ENCODE measurements around the gene RTN4RL2.
A peak's percentile ranks its signal among the peaks of the same experiment; 100 is the strongest.
"Not testable (repeated sequence)": the region's sequence is repeated elsewhere in the genome, so short reads cannot be mapped to it uniquely, and the experiment has no call there.

RTN4RL2 gene

GRCh38 chr11:57440744-57441414 is 19.4 kb upstream of the RTN4RL2 start:
- Histone ChIP-seq H3K4me3 (no peak overlapping the region), H3K27me3 (ENCODE audit: low read depth) (no peaks in the 10 kb centered on the region), H3K9me3 (no peaks in the 10 kb centered on the region), H3K36me3 (replicated peaks) (no peaks in the 10 kb centered on the region), H3K4me1 (no peaks in the 10 kb centered on the region)
- no peak for DNase-seq (ENCODE audit: low spot score in 2 of 2)
- in situ Hi-C loops (cut with MboI; ENCODE audit: low sequenced_read_pairs) = no loop called here

- DNase-seq (ENCODE audit: low spot score in 2 of 2) = no peak
- no peaks in the 10 kb centered on the region for H3K27me3 ChIP-seq (ENCODE audit: low read depth)
- in situ Hi-C loops (cut with MboI; ENCODE audit: low sequenced_read_pairs) = no loop called here
- no peaks in the 10 kb centered on the region for H3K4me1 ChIP-seq
- H3K9me3 ChIP-seq = no peaks in the 10 kb centered on the region
- H3K4me3 ChIP-seq = no peak overlapping the region
- H3K36me3 ChIP-seq (replicated peaks) = no peaks in the 10 kb centered on the region
Observed at GRCh38 chr11:57444362-57445121, 15.8 kb upstream of the RTN4RL2 start.

GRCh38 chr11:57445122-57445394 is 15.3 kb upstream of the RTN4RL2 start:
- H3K27me3 ChIP-seq (ENCODE audit: low read depth); DNase-seq (ENCODE audit: low spot score in 2 of 2); H3K9me3 ChIP-seq; H3K4me3 ChIP-seq; H3K4me1 ChIP-seq; H3K36me3 ChIP-seq (replicated peaks); in situ Hi-C loops (cut with MboI; ENCODE audit: low sequenced_read_pairs): not testable (repeated sequence)

- H3K4me1 ChIP-seq = no peaks in the 10 kb centered on the region
- in situ Hi-C loops (cut with MboI; ENCODE audit: low sequenced_read_pairs) = no loop called here
- DNase-seq (ENCODE audit: low spot score in 2 of 2) = no peak
Observed at GRCh38 chr11:57446055-57446454, 14.3 kb upstream of the RTN4RL2 start.

GRCh38 chr11:57453543-57454177 is 6.7 kb upstream of the RTN4RL2 start:
- Histone ChIP-seq H3K27me3 (ENCODE audit: low read depth) (0 out of 2 replicates have a peak, but pooled peaks cover 2% of the 10 kb centered on the region), H3K36me3 (replicated peaks) (no peaks in the 10 kb centered on the region), H3K9me3 (no peaks in the 10 kb centered on the region), H3K4me3 (no peak overlapping the region), H3K4me1 (no peaks in the 10 kb centered on the region)
- in situ Hi-C loops (cut with MboI; ENCODE audit: low sequenced_read_pairs) = loop anchor here (25.0 kb wide), 1 partner anchor 1059 kb away; the partner anchor contains the start of gene OR5B21
- no peak for DNase-seq (ENCODE audit: low spot score in 2 of 2)

More at GRCh38 chr11:57446055-57446454, 14.3 kb upstream of the RTN4RL2 start:
- Histone ChIP-seq H3K4me3 (no peak overlapping the region), H3K27me3 (ENCODE audit: low read depth) (no peaks in the 10 kb centered on the region), H3K9me3 (no peaks in the 10 kb centered on the region), H3K36me3 (replicated peaks) (no peaks in the 10 kb centered on the region)

- in situ Hi-C loops (cut with MboI; ENCODE audit: low sequenced_read_pairs) = loop anchor here (25.0 kb wide), 1 partner anchor 1055 kb away; the partner anchor contains the start of gene OR5B21
- H3K36me3 ChIP-seq (replicated peaks) = no peaks in the 10 kb centered on the region
- no peak overlapping the region for H3K4me3 ChIP-seq
- DNase-seq (ENCODE audit: low spot score in 2 of 2) = peak; percentile 55 to 90
- peaks cover 13% of the 10 kb centered on the region for H3K4me1 ChIP-seq
- H3K27me3 ChIP-seq (ENCODE audit: low read depth) = peaks cover 12% of the 10 kb centered on the region
- no peaks in the 10 kb centered on the region for H3K9me3 ChIP-seq
Observed at GRCh38 chr11:57456960-57457642, 3.2 kb upstream of the RTN4RL2 start.

- in situ Hi-C loops (cut with MboI; ENCODE audit: low sequenced_read_pairs) = loop anchor here (25.0 kb wide), 1 partner anchor 1055 kb away; the partner anchor contains the start of gene OR5B21
- Histone ChIP-seq H3K9me3 (no peaks in the 10 kb centered on the region), H3K4me3 (no peak overlapping the region), H3K27me3 (ENCODE audit: low read depth) (peaks cover 11% of the 10 kb centered on the region), H3K36me3 (replicated peaks) (no peaks in the 10 kb centered on the region), H3K4me1 (peaks cover 13% of the 10 kb centered on the region)
- no peak for DNase-seq (ENCODE audit: low spot score in 2 of 2)
Observed at GRCh38 chr11:57457643-57458023, 2.7 kb upstream of the RTN4RL2 start.

- in situ Hi-C loops (cut with MboI; ENCODE audit: low sequenced_read_pairs) = loop anchor here (25.0 kb wide), 1 partner anchor 1054 kb away; the partner anchor contains the start of gene OR5B21
- Histone ChIP-seq H3K4me1 (peaks cover 13% of the 10 kb centered on the region), H3K27me3 (ENCODE audit: low read depth) (peaks cover 9% of the 10 kb centered on the region), H3K4me3 (no peak overlapping the region; the same call in 1 of the 2 replicates), H3K36me3 (replicated peaks) (no peaks in the 10 kb centered on the region), H3K9me3 (no peaks in the 10 kb centered on the region)
- DNase-seq (ENCODE audit: low spot score in 2 of 2) = no peak
Observed at GRCh38 chr11:57458060-57458409, 2.3 kb upstream of the RTN4RL2 start.

- Histone ChIP-seq H3K36me3 (replicated peaks) (no peaks in the 10 kb centered on the region), H3K27me3 (ENCODE audit: low read depth) (peaks cover 9% of the 10 kb centered on the region), H3K4me3 (peak overlapping the region; percentile 58), H3K9me3 (no peaks in the 10 kb centered on the region), H3K4me1 (peaks cover 13% of the 10 kb centered on the region)
- peak; percentile 46 to 81 for DNase-seq (ENCODE audit: low spot score in 2 of 2)
- in situ Hi-C loops (cut with MboI; ENCODE audit: low sequenced_read_pairs) = loop anchor here (25.0 kb wide), 1 partner anchor 1054 kb away; the partner anchor contains the start of gene OR5B21
Observed at GRCh38 chr11:57458410-57459163, 1.7 kb upstream of the RTN4RL2 start.

GRCh38 chr11:57459164-57460021 is 935 bp upstream of the RTN4RL2 start:
- DNase-seq (ENCODE audit: low spot score in 2 of 2) = peak in 1 of 2 experiments; percentile 45
- no peaks in the 10 kb centered on the region for H3K9me3 ChIP-seq
- H3K4me3 ChIP-seq = peak overlapping the region; percentile 58
- in situ Hi-C loops (cut with MboI; ENCODE audit: low sequenced_read_pairs) = loop anchor here (25.0 kb wide), 1 partner anchor 1053 kb away; the partner anchor contains the start of gene OR5B21
- peaks cover 13% of the 10 kb centered on the region for H3K4me1 ChIP-seq
- peaks cover 9% of the 10 kb centered on the region for H3K27me3 ChIP-seq (ENCODE audit: low read depth)
- no peaks in the 10 kb centered on the region for H3K36me3 ChIP-seq (replicated peaks)

- DNase-seq (ENCODE audit: low spot score in 2 of 2) = peak in 1 of 2 experiments; percentile 39
- H3K4me3 ChIP-seq = peak overlapping the region; percentile 58
- H3K27me3 ChIP-seq (ENCODE audit: low read depth) = peaks cover 9% of the 10 kb centered on the region
- peaks cover 13% of the 10 kb centered on the region for H3K4me1 ChIP-seq
- in situ Hi-C loops (cut with MboI; ENCODE audit: low sequenced_read_pairs) = loop anchor here (25.0 kb wide), 1 partner anchor 1051 kb away; the partner anchor contains the start of gene OR5B21
- no peaks in the 10 kb centered on the region; the same call in 1 of the 2 replicates for H3K36me3 ChIP-seq (replicated peaks)
- H3K9me3 ChIP-seq = no peaks in the 10 kb centered on the region
Observed at GRCh38 chr11:57460758-57461749, 726 bp downstream of the RTN4RL2 start.
